GM18526 (cell line): Measurements from ENCODE around the gene EYS.

Experiments used
- POLR2A ChIP-seq: IDR thresholded peaks from 3 replicates; pipeline ENCODE4 v1.6.1; 2011; ENCODE audit not compliant: insufficient read length; ENCODE audit errors: extremely low read depth

Gene EYS

GRCh38 chr6:65538644-65539043, 168.4 kb downstream of the EYS start:
- TF ChIP-seq POLR2A, result no peak

GRCh38 chr6:65537600-65537999, 169.4 kb downstream of the EYS start:
- TF ChIP-seq POLR2A, result no peak

GRCh38 chr6:65531533-65531932, 175.5 kb downstream of the EYS start:
- TF ChIP-seq POLR2A, result no peak

- TF ChIP-seq POLR2A, result no peak
Measured at GRCh38 chr6:65524232-65524631, 182.8 kb downstream of the EYS start.

- TF ChIP-seq POLR2A, result no peak
Measured at GRCh38 chr6:65505736-65506135, 201.3 kb downstream of the EYS start.

- TF ChIP-seq POLR2A, result no peak
Measured at GRCh38 chr6:65501045-65501444, 206.0 kb downstream of the EYS start.

- no peak for TF ChIP-seq POLR2A
Measured at GRCh38 chr6:65469650-65470049, 237.4 kb downstream of the EYS start.

GRCh38 chr6:65468307-65468706, 238.7 kb downstream of the EYS start:
- no peak for TF ChIP-seq POLR2A

GRCh38 chr6:65461121-65461520, 245.9 kb downstream of the EYS start:
- no peak for TF ChIP-seq POLR2A

- TF ChIP-seq POLR2A, result no peak
Measured at GRCh38 chr6:65452333-65452732, 254.7 kb downstream of the EYS start.

GRCh38 chr6:65450451-65450850, 256.6 kb downstream of the EYS start:
- TF ChIP-seq POLR2A, result no peak

- TF ChIP-seq POLR2A, result no peak
Measured at GRCh38 chr6:65449926-65450325, 257.1 kb downstream of the EYS start.

GRCh38 chr6:65448866-65449265, 258.2 kb downstream of the EYS start:
- no peak for TF ChIP-seq POLR2A

- no peak for TF ChIP-seq POLR2A
Measured at GRCh38 chr6:65436281-65436680, 270.7 kb downstream of the EYS start.

GRCh38 chr6:65416621-65417020, 290.4 kb downstream of the EYS start:
- no peak for TF ChIP-seq POLR2A

GRCh38 chr6:65410309-65410708, 296.7 kb downstream of the EYS start:
- no peak for TF ChIP-seq POLR2A

GRCh38 chr6:65402564-65402963, 304.5 kb downstream of the EYS start:
- no peak for TF ChIP-seq POLR2A
